NCI-H226 (cell line): Measurements from ENCODE around the gene CCDC86.

Source experiments
- DNase-seq: peaks from one replicate; pipeline ENCODE4 v3.0.0-alpha.2; 2015

CCDC86 gene

DNA sequence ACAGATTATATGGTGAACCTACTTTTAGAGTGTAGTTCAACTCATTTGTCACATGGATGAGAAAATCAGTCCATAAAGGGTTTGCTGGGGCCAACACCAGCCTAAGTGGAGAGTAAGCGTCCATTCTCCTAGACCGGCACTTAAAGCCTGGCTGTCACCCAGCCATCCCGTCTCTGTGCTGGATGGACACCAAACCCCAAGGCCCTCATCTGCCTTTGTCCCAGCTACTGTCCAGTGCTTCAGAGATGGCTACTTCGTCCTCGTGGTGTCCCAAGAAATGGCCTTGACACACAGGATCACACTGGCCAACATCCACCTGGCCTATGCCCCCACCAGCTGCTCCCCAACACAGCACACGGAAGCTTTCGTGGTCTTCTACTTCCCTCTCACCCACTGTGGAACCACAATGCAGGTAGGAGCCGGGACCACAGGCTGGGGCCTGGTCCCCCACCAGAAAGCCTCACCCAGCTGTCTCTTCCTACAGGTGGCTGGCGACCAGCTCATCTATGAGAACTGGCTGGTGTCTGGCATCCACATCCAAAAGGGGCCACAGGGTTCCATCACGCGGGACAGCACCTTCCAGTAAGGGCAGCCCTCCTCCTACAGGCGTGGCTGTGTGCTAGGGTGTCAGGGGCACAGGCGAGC lies 28.9 kb downstream of the CCDC86 start:
- DNase-seq: no peak

- DNase-seq: no peak
These were observed 29.6 kb downstream of the CCDC86 start for GRCh38 chr11:60871378-60872061.

DNA sequence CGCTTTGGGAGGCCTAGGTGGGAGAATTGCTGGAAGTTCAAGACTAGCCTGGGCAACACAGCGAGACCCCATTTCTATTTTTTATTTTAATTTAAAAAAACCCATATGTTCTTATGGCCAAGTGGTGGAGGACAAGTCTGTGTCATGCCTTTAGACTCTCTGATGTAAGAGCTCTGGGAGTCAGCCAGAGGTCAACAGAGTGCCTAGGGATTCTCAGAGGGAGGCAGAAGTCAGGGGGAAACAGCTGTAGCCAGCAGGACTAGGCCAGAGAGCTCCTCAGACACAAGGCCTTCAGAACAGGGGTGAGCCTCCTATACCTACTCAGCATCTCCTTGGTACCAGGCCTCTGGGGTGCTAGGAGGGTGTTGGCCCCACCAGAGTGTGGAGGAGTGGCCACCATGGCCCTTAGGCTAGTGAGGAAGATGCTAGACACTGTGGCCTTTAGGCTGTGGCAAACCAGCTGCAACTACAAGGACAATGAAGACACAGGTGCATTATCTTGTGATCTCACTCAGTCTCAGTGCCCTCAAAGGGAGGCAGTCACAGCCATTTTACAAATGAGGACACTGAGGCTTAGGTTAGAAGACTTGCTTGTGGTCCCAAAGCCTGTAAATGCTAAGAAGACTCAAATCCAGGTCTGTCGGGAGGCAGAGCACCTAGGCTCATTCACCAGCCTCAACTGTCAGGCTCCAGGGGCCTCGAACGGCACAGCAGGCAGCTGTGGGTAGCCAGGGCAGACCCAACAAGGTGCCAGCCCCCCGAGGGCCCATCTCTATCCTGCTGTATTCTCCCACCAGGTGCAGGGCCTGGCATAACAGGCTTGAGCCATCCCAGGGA lies 30.4 kb downstream of the CCDC86 start:
- DNase-seq: peak; percentile 18

- DNase-seq: no peak
These were observed 31.1 kb downstream of the CCDC86 start for GRCh38 chr11:60872961-60873524.

GRCh38 chr11:60873533-60873932 lies 31.6 kb downstream of the CCDC86 start:
- DNase-seq: no peak

- no peak for DNase-seq
These were observed 32.8 kb downstream of the CCDC86 start for GRCh38 chr11:60874421-60875365.

GRCh38 chr11:60875366-60876167 lies 33.7 kb downstream of the CCDC86 start:
- no peak for DNase-seq

GRCh38 chr11:60876168-60876485 lies 34.2 kb downstream of the CCDC86 start:
- no peak for DNase-seq

GRCh38 chr11:60878245-60879101 lies 36.6 kb downstream of the CCDC86 start:
- no peak for DNase-seq

DNA sequence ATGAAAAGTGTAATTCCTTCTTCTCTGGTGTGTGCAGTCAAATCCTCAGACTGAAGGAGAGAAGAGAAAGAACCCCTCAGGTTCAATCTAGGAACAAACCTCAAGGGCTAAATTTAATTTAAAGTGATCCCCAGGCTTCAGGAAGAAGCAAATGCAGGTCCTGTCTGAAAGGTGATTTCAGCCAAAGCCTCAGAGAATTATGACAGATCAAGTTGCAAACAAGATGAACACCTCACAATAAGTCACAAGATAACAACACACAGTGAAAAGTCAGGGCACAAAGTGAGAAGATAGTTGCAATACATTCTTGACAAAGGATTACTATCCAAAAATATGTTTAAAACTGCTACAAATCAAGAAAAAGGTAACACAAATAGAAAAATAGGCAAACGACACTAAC lies 37.2 kb downstream of the CCDC86 start:
- no peak for DNase-seq

DNA sequence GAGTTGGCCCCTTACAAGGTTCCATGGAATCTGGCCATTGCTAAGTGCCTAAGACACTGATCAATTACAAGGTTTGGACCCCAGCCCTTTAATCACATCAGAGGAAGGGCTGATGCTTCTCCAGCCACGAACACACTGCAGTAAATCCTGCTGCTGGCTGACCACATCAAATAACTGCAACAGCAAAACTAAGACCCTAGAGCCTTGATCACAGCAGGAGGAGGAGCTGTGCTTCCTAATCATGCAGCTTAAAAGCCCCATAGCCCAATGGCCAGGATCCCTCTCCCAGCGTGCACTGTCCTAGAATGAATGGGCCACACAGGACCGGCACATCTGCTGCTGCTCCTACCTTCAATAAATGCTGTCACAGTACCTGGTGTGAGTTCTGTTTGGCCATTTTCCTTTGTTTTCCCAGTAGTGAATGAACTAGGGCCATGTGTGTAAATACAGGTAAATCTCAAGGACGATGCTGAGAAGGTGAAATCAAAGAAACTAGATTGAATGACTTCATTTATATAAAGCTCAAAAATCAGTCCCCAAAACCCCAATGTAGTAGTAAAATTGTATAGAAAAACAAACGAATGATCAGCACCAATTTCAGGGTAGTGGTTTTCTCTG lies 38.2 kb downstream of the CCDC86 start:
- no peak for DNase-seq

GRCh38 chr11:60880643-60881282 lies 38.9 kb downstream of the CCDC86 start:
- DNase-seq: no peak

DNA sequence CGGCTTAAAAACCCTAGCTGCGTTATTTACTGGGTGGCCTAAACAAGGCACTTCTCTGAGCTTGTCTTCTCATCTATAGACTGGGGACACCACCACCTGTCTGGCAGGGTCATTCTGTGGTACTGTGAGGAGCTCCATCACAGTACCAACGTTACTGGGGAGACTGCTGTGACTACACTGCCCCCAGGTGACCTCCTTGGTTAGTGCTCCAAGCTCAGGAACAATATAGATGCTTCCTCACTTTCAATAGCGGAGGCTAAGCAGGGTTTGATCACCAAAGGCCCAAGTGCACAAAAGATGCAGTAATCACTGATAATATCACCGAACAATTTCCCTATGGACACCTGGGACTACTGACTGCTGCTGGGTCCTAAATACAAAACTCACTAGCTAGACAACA lies 45.6 kb downstream of the CCDC86 start:
- no peak for DNase-seq

DNA sequence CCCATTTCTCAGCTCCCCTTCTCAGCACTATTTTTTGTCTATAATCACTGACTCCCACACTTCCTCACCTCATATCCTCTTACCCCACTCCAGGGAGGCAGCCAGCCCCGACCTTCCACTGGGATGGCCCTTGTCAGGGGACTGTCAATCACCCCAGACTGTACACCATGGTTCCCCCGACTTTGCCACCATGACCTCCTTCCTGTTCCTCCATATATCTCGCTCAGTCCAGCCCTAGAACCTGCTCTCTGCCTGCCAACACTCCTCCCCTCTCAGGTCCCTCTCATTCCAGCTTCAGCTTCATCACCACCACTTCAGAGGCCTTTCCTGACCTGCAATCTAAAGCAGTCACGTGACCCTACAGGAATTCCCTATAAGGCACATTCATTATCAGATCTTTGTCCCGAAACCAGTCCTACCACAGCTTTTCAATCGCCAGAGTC lies 48.0 kb downstream of the CCDC86 start:
- no peak for DNase-seq

GRCh38 chr11:60890696-60891095 lies 48.8 kb downstream of the CCDC86 start:
- DNase-seq: no peak

- no peak for DNase-seq
These were observed 49.3 kb downstream of the CCDC86 start for GRCh38 chr11:60891103-60891741.

DNA sequence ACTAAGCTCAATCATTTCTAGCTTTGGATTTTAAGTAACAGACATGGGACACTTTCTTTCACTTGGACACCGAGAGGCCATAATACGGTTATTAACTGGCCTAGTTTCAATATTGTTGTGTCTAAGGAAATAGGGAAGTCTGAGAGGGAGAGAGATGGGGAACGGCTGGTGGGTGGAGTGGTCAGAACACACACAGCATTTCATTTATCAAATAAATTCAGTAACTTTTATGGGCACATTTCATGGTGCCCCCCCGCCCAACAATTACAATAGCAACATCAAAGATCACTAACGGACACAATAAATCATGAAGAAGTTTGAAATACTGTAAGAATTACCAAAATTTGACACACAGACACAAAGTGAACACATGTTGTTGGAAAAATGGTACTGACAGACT lies 53.8 kb downstream of the CCDC86 start:
- no peak for DNase-seq

DNA sequence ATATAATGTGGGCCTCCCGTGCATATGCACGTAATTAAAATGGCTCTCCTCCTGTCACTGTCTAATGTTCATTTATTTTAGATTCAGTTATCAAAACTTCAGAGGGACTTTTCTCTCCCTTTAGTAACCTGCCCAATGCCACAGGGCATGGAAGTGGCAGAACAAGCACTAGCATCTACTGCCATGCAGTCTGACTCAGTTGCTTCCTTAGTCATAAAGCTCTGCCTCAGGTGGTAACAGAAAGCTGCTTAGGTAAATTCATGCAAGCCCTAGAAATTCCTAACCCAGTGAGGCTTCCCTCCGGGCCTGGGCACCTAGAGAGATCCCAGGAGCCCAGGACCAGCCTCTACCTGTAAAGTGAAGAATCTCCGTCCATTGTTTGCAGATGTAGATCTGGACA lies 55.6 kb downstream of the CCDC86 start:
- DNase-seq: no peak
